Stomach (tissue), 9 donors: ENCODE data around the gene GALNT17. TPM values are rescaled to one million over a fixed set of nuclear protein-coding genes. Genes with fewer than 3 reads are reported as not detected.
"Not testable (repeated sequence)": the region's sequence is repeated elsewhere in the genome, so short reads cannot be mapped to it uniquely, and the experiment has no call there.

Experiments
- DNase-seq, 2 donors: peaks; one replicate each; pipeline versions ENCODE4 v3.0.0 to v3.0.0-alpha.2; 2013 to 2019
- H3K27ac ChIP-seq, 5 donors: fragments of 200-600 bp in 4 of 5; sonication (generic) in 4 of 5; one replicate each; pipeline ENCODE4 v1.5.1; 2013 to 2019; ENCODE audit warnings: mild to moderate bottlenecking in 1 of 5, moderate library complexity in 1 of 5
- H3K27me3 ChIP-seq, 3 donors: fragments of 200-600 bp; sonication (generic); one replicate each; pipeline ENCODE4 v1.5.1; 2017 to 2019; ENCODE audit warnings: mixed run types in 1 of 3
- H3K36me3 ChIP-seq, 4 donors: fragments of 200-600 bp; sonication (generic); 1 replicate in 3 of 4; 2 replicates in 1 of 4; pipeline ENCODE4 v1.5.1; 2016 to 2019
- H3K4me1 ChIP-seq, 4 donors: fragments of 200-600 bp; sonication (generic); one replicate each; pipeline ENCODE4 v1.5.1; 2016 to 2019
- H3K4me3 ChIP-seq, 4 donors: fragments of 200-600 bp; sonication (generic) in 3 of 4; one replicate each; pipeline ENCODE4 v1.5.1; 2016 to 2019; ENCODE audit warnings: mild to moderate bottlenecking in 1 of 4
- H3K9me3 ChIP-seq, 4 donors: fragments of 200-600 bp; sonication (generic); one replicate each; pipeline ENCODE4 v1.5.1; 2016 to 2019
- CTCF ChIP-seq, 7 experiments: fragments of 450-650 bp in 4 of 7; fragments of 200-600 bp in 3 of 7; sonication (generic) in 3 of 7; IDR thresholded peaks; one replicate each; pipeline ENCODE4 v1.5.1; 2016 to 2019; ENCODE audit warnings: antibody characterized with exemption in 7 of 7, control low read depth in 2 of 7, mild to moderate bottlenecking in 1 of 7
- EP300 ChIP-seq: sonication (generic); formaldehyde crosslinking; IDR thresholded peaks from one replicate; pipeline ENCODE4 v1.6.1; 2017; ENCODE audit warnings: antibody characterized with exemption
- POLR2A ChIP-seq, 4 donors: fragments of 450-650 bp; IDR thresholded peaks; one replicate each; pipeline ENCODE4 v1.6.1; 2016; ENCODE audit warnings: antibody characterized with exemption in 4 of 4, control low read depth in 2 of 4, mild to moderate bottlenecking in 1 of 4, moderate library complexity in 1 of 4
- POLR2AphosphoS5 ChIP-seq, 3 donors: sonication (generic); formaldehyde crosslinking; IDR thresholded peaks; one replicate each; pipeline ENCODE4 v1.6.1; 2016; ENCODE audit warnings: antibody characterized with exemption in 3 of 3
- WGBS, 5 donors: extraction: QIAGEN DNeasy Blood & Tissue Kit in 3 of 5; methylation state at CpG; one replicate each; pipeline versions ENCODE4 v1.1.5 to v1.1.7; 2013 to 2018; 5-methylcytosine and 5-hydroxymethylcytosine counted together
- intact Hi-C: fragments of 100-400 bp; cut with DNase I; formaldehyde crosslinking; loops from one replicate; pipeline ENCODE4 v1.15.1; 2023; ENCODE audit warnings: low total_unique reads
- polyA plus RNA-seq, 3 donors: library from polyadenylated mRNA; stranded (reverse); fragments of 200-250 nt; gene quantifications; one replicate each; pipeline ENCODE4 v1.2.3, GENCODE V29; 2013
- total RNA-seq, 5 donors: library from RNA; depleted of rRNA; stranded (reverse); fragments of >200 nt; gene quantifications; one replicate each; pipeline versions ENCODE4 v1.1.0 to v1.2.3, GENCODE V29; 2014 to 2016
- donor health status: healthy with polysubstance abuse.
- donor health status: Bipolar disorder and iron deficiency.
- donor health status: healthy.

GALNT17 gene
- total and polyA plus RNA-seq, 8 donors, result 0.76 to 12.5 (median 1.6) TPM; not detected in 1

- no peaks in the 10 kb centered on the region for H3K4me1 ChIP-seq
- TF ChIP-seq CTCF (IDR thresholded peaks at IDR 0.05), result no peak
- peaks cover 0 to 8% (median 2%) of the 10 kb centered on the region in 4 donors for H3K9me3 ChIP-seq
- WGBS, 5 donors, result 64 to 87% (median 78%) methylated on average over 6 of the region's 6 CpGs
- no peaks in the 10 kb centered on the region for H3K36me3 ChIP-seq
- no peak overlapping the region for H3K4me3 ChIP-seq
- intact Hi-C loops, result no loop called here
- H3K27me3 ChIP-seq, result no peaks in the 10 kb centered on the region
- H3K27ac ChIP-seq, result peak overlapping the region in 1 of 5 donors; percentile 1
- DNase-seq, result no peak
Observed at GRCh38 chr7:71198391-71198790, 66.4 kb downstream of the GALNT17 start.

GRCh38 chr7:71198887-71199286 is 66.9 kb downstream of the GALNT17 start:
- Histone ChIP-seq H3K4me1 (no peaks in the 10 kb centered on the region), H3K27ac (peak overlapping the region in 1 of 5 donors; percentile 1), H3K4me3 (no peak overlapping the region), H3K27me3 (no peaks in the 10 kb centered on the region), H3K9me3 (peaks cover 0 to 13% (median 3%) of the 10 kb centered on the region in 4 donors), H3K36me3 (no peaks in the 10 kb centered on the region)
- intact Hi-C loops, result no loop called here
- TF ChIP-seq EP300, result no peak
- TF ChIP-seq POLR2A (IDR thresholded peaks at IDR 0.05), result no peak
- no peak for TF ChIP-seq POLR2AphosphoS5 (IDR thresholded peaks at IDR 0.05)
- no peak for TF ChIP-seq CTCF (IDR thresholded peaks at IDR 0.05)
- 56 to 72% (median 64%) methylated on average over 8 of the region's 8 CpGs for WGBS, 5 donors
- DNase-seq, result peak in 1 of 2 donors; percentile 25

- Histone ChIP-seq H3K9me3 (peaks cover 0 to 22% (median 3%) of the 10 kb centered on the region in 4 donors), H3K4me1 (no peaks in the 10 kb centered on the region), H3K4me3 (no peak overlapping the region), H3K27ac (no peak overlapping the region), H3K36me3 (no peaks in the 10 kb centered on the region), H3K27me3 (no peaks in the 10 kb centered on the region)
- intact Hi-C loops, result no loop called here
- DNase-seq, result no peak
- no peak for TF ChIP-seq CTCF (IDR thresholded peaks at IDR 0.05)
- TF ChIP-seq POLR2A (IDR thresholded peaks at IDR 0.05), result no peak
- TF ChIP-seq EP300, result no peak
- 38 to 58% (median 47%) methylated on average over 4 of the region's 4 CpGs for WGBS, 5 donors
Observed at GRCh38 chr7:71206184-71206583, 74.2 kb downstream of the GALNT17 start.

DNA sequence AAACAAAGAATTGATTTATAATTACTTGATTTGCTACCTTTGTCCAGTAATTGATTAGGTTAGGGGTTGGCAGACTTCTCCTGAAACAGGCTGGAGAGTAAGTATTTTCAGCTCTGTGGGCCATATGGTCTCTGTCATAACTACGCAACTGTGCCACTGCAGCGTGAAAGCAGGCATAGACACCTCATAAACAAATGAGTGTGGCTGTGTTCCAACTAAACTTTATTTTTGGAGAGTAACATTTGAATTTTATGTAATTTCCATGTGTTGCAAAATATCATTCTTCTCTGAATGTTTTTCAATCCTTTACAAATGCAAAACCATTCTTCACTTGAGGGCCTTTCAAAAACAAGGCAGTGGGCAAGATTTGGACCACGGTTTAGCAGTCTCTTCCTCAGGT is 76.9 kb downstream of the GALNT17 start:
- intact Hi-C loops, result no loop called here

DNA sequence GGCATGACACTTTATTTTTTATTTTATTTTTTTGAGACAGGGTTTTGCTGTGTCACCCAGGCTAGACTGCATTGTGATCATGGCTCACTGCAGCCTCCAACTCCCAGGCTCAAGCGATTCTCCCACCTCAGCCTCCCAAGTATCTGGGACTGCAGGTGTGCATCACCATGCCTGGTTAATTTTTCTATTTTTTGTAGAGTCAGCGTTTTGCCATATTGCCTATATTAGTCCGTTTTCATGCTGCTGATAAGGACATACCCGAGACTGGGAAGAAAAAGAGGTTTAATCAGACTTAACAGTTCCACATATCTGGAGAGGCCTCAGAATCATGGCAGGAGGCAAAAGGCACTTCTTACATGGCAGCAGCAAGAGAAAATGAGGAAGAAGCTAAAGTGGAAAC is 77.5 kb downstream of the GALNT17 start:
- peaks cover 0 to 11% (median 2%) of the 10 kb centered on the region in 4 donors for H3K9me3 ChIP-seq
- 73 to 87% (median 84%) methylated on average over 4 of the region's 4 CpGs for WGBS, 5 donors
- H3K27ac ChIP-seq, H3K36me3 ChIP-seq, H3K4me3 ChIP-seq, H3K27me3 ChIP-seq, H3K4me1 ChIP-seq, intact Hi-C loops, DNase-seq: not testable (repeated sequence)

More for the DNA sequence above, 76.9 kb downstream of the GALNT17 start:
- Histone ChIP-seq H3K27me3 (no peaks in the 10 kb centered on the region), H3K4me1 (no peaks in the 10 kb centered on the region), H3K27ac (no peak overlapping the region), H3K9me3 (peaks cover 0 to 17% (median 3%) of the 10 kb centered on the region in 4 donors), H3K36me3 (no peaks in the 10 kb centered on the region), H3K4me3 (no peak overlapping the region)
- 64 to 85% (median 77%) methylated on average over 3 of the region's 3 CpGs for WGBS, 5 donors
- peak in 1 of 2 donors; percentile 29 for DNase-seq
- TF ChIP-seq POLR2A (IDR thresholded peaks at IDR 0.05) (no peak), EP300 (no peak), CTCF (IDR thresholded peaks at IDR 0.05) (no peak), POLR2AphosphoS5 (IDR thresholded peaks at IDR 0.05) (no peak)
